H1 (cell line): ENCODE data around the gene TFF2. TPM values are rescaled to one million over a fixed set of nuclear protein-coding genes. Genes with fewer than 3 reads are reported as not detected.

Experiments
- CTCF ChIA-PET: fragments of 300-600 bp; sonication (Branson Sonifier 250); formaldehyde crosslinking; loops from one replicate; lab custom pipeline; 2021; ENCODE audit not compliant: partially characterized antibody; lab: Charles Lee
- POLR2A ChIA-PET: fragments of 300-600 bp; sonication (Branson Sonifier 250); formaldehyde crosslinking; loops from one replicate; lab custom pipeline; 2021; ENCODE audit warnings: inconsistent platforms; ENCODE audit not compliant: partially characterized antibody; lab: Charles Lee
- DNase-seq, 2 experiments: peaks; one replicate each; pipeline versions ENCODE4 v3.0.0 to v3.0.0-alpha.2; 2010 to 2022; ENCODE audit warnings: low spot score in 2 of 2, low read depth in 1 of 2, mixed read lengths in 1 of 2
- FAIRE-seq: peaks from 2 replicates; lab custom pipeline; 2011; peaks lifted over from hg19 to GRCh38; lab: Jason Lieb, UNC
- H2AFZ ChIP-seq: 2 replicates; pipeline ENCODE4 v1.8.1; 2012; ENCODE audit warnings: low read length, inconsistent platforms
- H2AK5ac ChIP-seq: 2 replicates; pipeline ENCODE4 v1.6.1; 2013; ENCODE audit warnings: low read depth, low read length
- H2BK120ac ChIP-seq: replicated peaks from 2 replicates; pipeline ENCODE3; 2013; ENCODE audit warnings: low read depth, low read length, inconsistent platforms
- H2BK12ac ChIP-seq: 2 replicates; pipeline ENCODE4 v1.6.1; 2013; ENCODE audit warnings: low read depth, low read length
- H2BK15ac ChIP-seq: 2 replicates; pipeline ENCODE4 v1.6.1; 2013; ENCODE audit warnings: low read length
- H2BK20ac ChIP-seq: 2 replicates; pipeline ENCODE4 v1.6.1; 2013; ENCODE audit warnings: low read length
- H2BK5ac ChIP-seq: 2 replicates; pipeline ENCODE4 v1.6.1; 2013; ENCODE audit warnings: low read depth, low read length
- H3K14ac ChIP-seq: 2 replicates; pipeline ENCODE4 v1.6.1; 2013; ENCODE audit warnings: inconsistent platforms; ENCODE audit not compliant: insufficient read length
- H3K18ac ChIP-seq: 2 replicates; pipeline ENCODE4 v1.6.1; 2013; ENCODE audit warnings: low read length; ENCODE audit errors: extremely low read depth
- H3K23ac ChIP-seq: 2 replicates; pipeline ENCODE4 v1.6.1; 2013; ENCODE audit warnings: inconsistent platforms; ENCODE audit not compliant: insufficient read length
- H3K23me2 ChIP-seq: 2 replicates; pipeline ENCODE4 v1.6.1; 2013; ENCODE audit warnings: low read depth, low read length
- H3K27ac ChIP-seq: 2 replicates; pipeline ENCODE4 v1.6.1; 2011; ENCODE audit warnings: low read depth, low read length, inconsistent platforms
- H3K27me3 ChIP-seq, 4 experiments: replicated peaks in 1 of 4; 1 replicate in 1 of 4; 2 replicates in 3 of 4; pipeline versions ENCODE4 v1.6.1 to v1.8.1; 2011 to 2013; ENCODE audit warnings: low read length in 3 of 4, mild to moderate bottlenecking in 3 of 4, inconsistent platforms in 2 of 4, mixed read lengths in 2 of 4, moderate library complexity in 1 of 4; ENCODE audit not compliant: control insufficient read depth in 3 of 4, insufficient read depth in 3 of 4; ENCODE audit errors: extremely low read depth in 1 of 4
- H3K36me3 ChIP-seq, 4 experiments: 2 replicates each; pipeline versions ENCODE4 v1.6.1 to v1.8.1; 2011 to 2013; ENCODE audit warnings: mild to moderate bottlenecking in 4 of 4, low read length in 3 of 4, moderate library complexity in 2 of 4, control low read depth in 1 of 4, inconsistent platforms in 1 of 4; ENCODE audit not compliant: insufficient read depth in 4 of 4, control insufficient read depth in 2 of 4
- H3K4ac ChIP-seq: replicated peaks from 2 replicates; pipeline ENCODE3; 2013; ENCODE audit warnings: low read length, low read depth, mixed read lengths, inconsistent platforms; ENCODE audit not compliant: insufficient read length
- H3K4me1 ChIP-seq, 4 experiments: replicated peaks in 1 of 4; 1 replicate in 1 of 4; 2 replicates in 3 of 4; pipeline versions ENCODE4 v1.6.1 to v1.8.1; 2011 to 2013; ENCODE audit warnings: low read length in 3 of 4, inconsistent platforms in 2 of 4, mixed read lengths in 1 of 4; ENCODE audit not compliant: insufficient read depth in 4 of 4, control insufficient read depth in 3 of 4
- H3K4me2 ChIP-seq, 2 experiments: 2 replicates each; pipeline versions ENCODE4 v1.6.1 to v1.8.1; 2011 to 2013; ENCODE audit warnings: low read depth in 2 of 2, low read length in 2 of 2, control low read depth in 1 of 2, inconsistent platforms in 1 of 2, mild to moderate bottlenecking in 1 of 2; ENCODE audit not compliant: insufficient read depth in 1 of 2
- H3K4me3 ChIP-seq, 4 experiments: fragments of 200-600, 300-600 bp in 1 of 4; sonication (generic), shearing (Covaris generic), sonication (Bioruptor Twin) in 1 of 4; 2 replicates each; pipeline versions ENCODE4 v1.5.1 to v1.8.1; 2011 to 2016; ENCODE audit warnings: low read length in 4 of 4, low read depth in 3 of 4, control low read depth in 2 of 4, inconsistent platforms in 2 of 4, mild to moderate bottlenecking in 2 of 4, mixed read lengths in 1 of 4, moderate library complexity in 1 of 4; ENCODE audit not compliant: insufficient read depth in 2 of 4; ENCODE audit errors: extremely low read depth in 1 of 4
- H3K56ac ChIP-seq: replicated peaks from 2 replicates; pipeline ENCODE3; 2013; ENCODE audit warnings: low read depth, mild to moderate bottlenecking, mixed read lengths, low read length, inconsistent platforms; ENCODE audit not compliant: insufficient read length
- H3K79me1 ChIP-seq: 2 replicates; pipeline ENCODE4 v1.6.1; 2013; ENCODE audit warnings: low read depth, low read length, control low read depth
- H3K79me2 ChIP-seq, 2 experiments: 2 replicates each; pipeline versions ENCODE4 v1.6.1 to v1.8.1; 2012 to 2013; ENCODE audit warnings: low read length in 2 of 2, mild to moderate bottlenecking in 2 of 2, inconsistent platforms in 1 of 2; ENCODE audit not compliant: insufficient read depth in 2 of 2, control insufficient read depth in 1 of 2
- H3K9ac ChIP-seq, 4 experiments: replicated peaks in 1 of 4; 1 replicate in 1 of 4; 2 replicates in 3 of 4; pipeline versions ENCODE4 v1.6.1 to v1.8.1; 2011 to 2013; ENCODE audit warnings: low read depth in 3 of 4, low read length in 3 of 4, control low read depth in 2 of 4, mild to moderate bottlenecking in 2 of 4, moderate library complexity in 2 of 4, inconsistent platforms in 1 of 4; ENCODE audit errors: extremely low read depth in 1 of 4
- H3K9me3 ChIP-seq, 2 experiments: 2 replicates each; pipeline versions ENCODE4 v1.6.1 to v1.8.1; 2012 to 2013; ENCODE audit warnings: mild to moderate bottlenecking in 2 of 2, moderate library complexity in 2 of 2, control low read depth in 1 of 2, inconsistent platforms in 1 of 2, low read depth in 1 of 2, low read length in 1 of 2, mixed read lengths in 1 of 2; ENCODE audit not compliant: insufficient read depth in 2 of 2
- H4K20me1 ChIP-seq, 2 experiments: replicated peaks in 1 of 2; 2 replicates each; pipeline versions ENCODE3 to v1.8.1; 2011 to 2013; ENCODE audit warnings: inconsistent platforms in 2 of 2, low read length in 2 of 2, mild to moderate bottlenecking in 1 of 2; ENCODE audit not compliant: insufficient read depth in 2 of 2, control insufficient read depth in 1 of 2
- H4K5ac ChIP-seq: 2 replicates; pipeline ENCODE4 v1.6.1; 2013; ENCODE audit warnings: low read length, low read depth, mixed read lengths, inconsistent platforms; ENCODE audit not compliant: insufficient read length
- H4K8ac ChIP-seq: 2 replicates; pipeline ENCODE4 v1.8.0; 2013; ENCODE audit warnings: mild to moderate bottlenecking, moderate library complexity, low read length, inconsistent platforms; ENCODE audit not compliant: insufficient read depth; ENCODE audit errors: extremely low read depth
- H4K91ac ChIP-seq: replicated peaks from 2 replicates; pipeline ENCODE3; 2013; ENCODE audit warnings: low read length, mixed read lengths, inconsistent platforms; ENCODE audit not compliant: insufficient read length
- BACH1 ChIP-seq: IDR thresholded peaks from 2 replicates; pipeline ENCODE4 v1.6.1; 2012; ENCODE audit warnings: low read length, improper control_type of control experiment
- CBX5 ChIP-seq: fragments of 300-800, 300-1000 bp; sonication (generic); IDR thresholded peaks from 2 replicates; pipeline ENCODE4 v1.7.1; 2016; ENCODE audit warnings: antibody characterized with exemption, low read length, low read depth
- CHD1 ChIP-seq: IDR thresholded peaks from 2 replicates; pipeline ENCODE4 v1.6.1; 2012; ENCODE audit warnings: low read depth, low read length, improper control_type of control experiment
- HDAC6 ChIP-seq: IDR thresholded peaks from one replicate; pipeline ENCODE4 v1.7.1; 2012; ENCODE audit warnings: low read depth, mild to moderate bottlenecking, inconsistent platforms, low read length, moderate library complexity
- JUND ChIP-seq: IDR thresholded peaks from 2 replicates; pipeline ENCODE4 v1.6.1; 2011; ENCODE audit warnings: mild to moderate bottlenecking, improper control_type of control experiment, low read length
- POLR2A ChIP-seq, 2 experiments: IDR thresholded peaks; 1 replicate in 1 of 2; 2 replicates in 1 of 2; pipeline ENCODE4 v1.6.1; 2011; ENCODE audit warnings: low read depth in 2 of 2, low read length in 2 of 2, mild to moderate bottlenecking in 2 of 2; ENCODE audit errors: control extremely low read depth in 1 of 2
- SIX5 ChIP-seq: IDR thresholded peaks from 2 replicates; pipeline ENCODE4 v1.6.1; 2011; ENCODE audit warnings: mild to moderate bottlenecking, low read depth, low read length
- TAF1 ChIP-seq: IDR thresholded peaks from 2 replicates; pipeline ENCODE4 v1.6.1; 2011; ENCODE audit warnings: mild to moderate bottlenecking, low read depth, low read length
- TBP ChIP-seq: IDR thresholded peaks from 2 replicates; pipeline ENCODE4 v1.6.1; 2011; ENCODE audit warnings: low read depth, low read length, improper control_type of control experiment
- WGBS, 2 experiments: shearing (Covaris generic) in 1 of 2; methylation state at CpG; one replicate each; pipeline versions ENCODE4 v1.1.6 to v1.1.7; 2013 to 2015; ENCODE audit warnings: low lambda C conversion rate in 2 of 2, mixed read lengths in 2 of 2, inconsistent platforms in 1 of 2, low coverage in 1 of 2, missing lambda C conversion rate in 1 of 2; ENCODE audit not compliant: insufficient replicate concordance in 2 of 2, insufficient coverage in 1 of 2, insufficient read length in 1 of 2; ENCODE audit errors: extremely low coverage in 1 of 2, missing lambda C conversion rate in 1 of 2; 5-methylcytosine and 5-hydroxymethylcytosine counted together
- polyA plus RNA-seq, 7 experiments: library from polyadenylated mRNA; depleted of rRNA in 3 of 7; stranded (reverse) in 5 of 7; unstranded in 2 of 7; fragments of >200 nt in 5 of 7; fragments of 200-250 nt in 2 of 7; gene quantifications; 1 replicate in 5 of 7; 2 replicates in 1 of 7; 4 replicates in 1 of 7; pipeline versions ENCODE4 v1.2.1 to v1.2.3, GENCODE V29; 2011 to 2013; ENCODE audit warnings: missing spikeins in 2 of 7, mixed read lengths in 2 of 7
- total RNA-seq: library from RNA; stranded (reverse); fragmentation: NEBNext Ultra II Directional; extraction: Animal tissue kit (Norgen Biotek cat#: 25700); gene quantifications from 2 replicates; pipeline ENCODE4 v1.2.1, GENCODE V29; 2021
- TF ChIP-seq, protein P1 (sequence below): IDR thresholded peaks from 2 replicates; pipeline ENCODE4 v1.6.1; 2011; ENCODE audit warnings: low read depth, mild to moderate bottlenecking, low read length; ENCODE audit not compliant: insufficient read depth

TFF2 gene
- total and polyA plus RNA-seq, 2 of the 8 experiments (the other 6 are each of a cell fraction or from before 2014, with no cell fraction given) = not detected

DNA sequence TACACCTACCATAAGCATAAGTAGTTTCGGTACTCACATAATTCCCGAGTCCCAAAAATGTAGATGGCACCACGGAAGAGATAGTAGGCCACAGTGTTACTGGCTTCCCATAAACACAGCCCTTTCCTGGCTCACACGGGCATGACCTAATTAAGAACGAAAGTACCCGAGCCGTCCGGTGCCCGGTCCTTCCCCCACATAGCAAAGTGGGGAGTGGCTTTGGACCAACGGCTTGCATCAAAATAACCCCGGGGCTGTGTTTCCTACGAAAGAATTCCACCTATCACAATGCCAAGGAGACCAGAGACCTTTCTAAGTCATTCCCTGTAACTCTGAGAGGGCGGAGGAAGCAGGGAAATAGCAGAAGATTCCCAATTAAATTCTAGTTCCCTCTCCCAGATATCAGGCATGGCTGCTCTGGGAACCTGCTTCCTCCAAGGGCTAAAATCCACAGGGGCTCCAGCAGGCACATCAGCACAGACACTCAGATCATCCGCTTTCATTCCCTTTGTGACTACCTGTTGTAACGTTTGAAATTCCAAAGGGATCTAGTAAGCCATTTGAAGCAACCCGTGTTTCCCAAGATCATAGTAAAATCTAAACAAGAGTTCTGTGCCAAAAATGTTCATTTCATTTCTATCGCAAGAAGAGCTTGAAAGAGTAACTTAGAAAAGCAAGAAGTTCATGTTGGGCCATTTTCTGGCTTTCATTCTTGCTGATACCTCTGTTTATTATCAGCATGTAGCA, 45.3 kb upstream of the TFF2 start, which contains the start of gene TMPRSS3:
TSS of gene TMPRSS3 (minus strand) at position 148 of the 747 bp plus-strand sequence. CDS start 635 bp downstream, outside the sequence.
- Histone ChIP-seq H3K23ac (no peak within 1 kb of the TSS), H3K4me3 (no peak within 1 kb of the TSS), H3K9me3 (no peaks in the 10 kb centered on the region; a peak in 1 of 4 replicates), H2AK5ac (no peak within 1 kb of the TSS), H2BK15ac (no peak within 1 kb of the TSS), H3K79me2 (no peaks in the 10 kb centered on the region), H2BK5ac (no peak within 1 kb of the TSS), H2BK12ac (no peak within 1 kb of the TSS), H4K20me1 (no peaks in the 10 kb centered on the region), H3K27ac (no peak within 1 kb of the TSS), H4K5ac (no peak within 1 kb of the TSS), H3K79me1 (no peaks in the 10 kb centered on the region), H3K4me1 (peaks cover 0 to 4% (median 0%) of the 10 kb centered on the region in 4 experiments; a peak in 1 of 7 replicates), H3K18ac (no peak within 1 kb of the TSS), H3K9ac (no peak within 1 kb of the TSS), H3K4me2 (no peak within 1 kb of the TSS), H3K14ac (no peak within 1 kb of the TSS), H2BK120ac (no peak within 1 kb of the TSS), H4K8ac (no peak within 1 kb of the TSS), H3K23me2 (no peaks in the 10 kb centered on the region), H3K4ac (no peak within 1 kb of the TSS), H3K56ac (no peak within 1 kb of the TSS), H4K91ac (no peak within 1 kb of the TSS), H3K36me3 (no peaks in the 10 kb centered on the region), H3K27me3 (no peaks in the 10 kb centered on the region), H2AFZ (no peak within 1 kb of the TSS), H2BK20ac (no peak within 1 kb of the TSS; the same call in 1 of the 2 replicates)
- ChIA-PET CTCF (interaction anchor here (1.3 kb wide), 1 partner anchor 15 kb away, joined by 4 read pairs; no protein-coding TSS in a partner anchor), POLR2A (no interaction called here)
- FAIRE-seq (no peak), DNase-seq (no peak)
- TF ChIP-seq TAF1 = no peak
- no peak for TF ChIP-seq SIX5
- TF ChIP-seq BACH1 = no peak
- no peak for TF ChIP-seq TBP
- TF ChIP-seq POLR2A (IDR thresholded peaks at IDR 0.05; ENCODE audit: control extremely low read depth in 1 of 2, low read depth in 2 of 2, low read length in 2 of 2) = no peak
- no peak for TF ChIP-seq HDAC6
- no peak for TF ChIP-seq JUND
- TF ChIP-seq, protein P1, sequence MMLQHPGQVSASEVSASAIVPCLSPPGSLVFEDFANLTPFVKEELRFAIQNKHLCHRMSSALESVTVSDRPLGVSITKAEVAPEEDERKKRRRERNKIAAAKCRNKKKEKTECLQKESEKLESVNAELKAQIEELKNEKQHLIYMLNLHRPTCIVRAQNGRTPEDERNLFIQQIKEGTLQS = no peak
- no peak for TF ChIP-seq CHD1
- TF ChIP-seq CBX5 = no peak
- 84% methylated on average over 17 of the region's 17 CpGs; no CpG with 5 or more reads in 1 of the 2 experiments for WGBS, 2 experiments
